GM18498 (cell line): Measurements from ENCODE around the gene B3GAT3.
"Not testable (repeated sequence)": the region's sequence is repeated elsewhere in the genome, so short reads cannot be mapped to it uniquely, and the experiment has no call there.

Experiments used
- ATAC-seq: cut with Tn5 transposase; IDR thresholded peaks from one replicate; pipeline ENCODE4 v1.9.1; 2021; ENCODE audit warnings: mild to moderate bottlenecking, moderate library complexity; ENCODE audit not compliant: unreplicated experiment

Gene B3GAT3

DNA sequence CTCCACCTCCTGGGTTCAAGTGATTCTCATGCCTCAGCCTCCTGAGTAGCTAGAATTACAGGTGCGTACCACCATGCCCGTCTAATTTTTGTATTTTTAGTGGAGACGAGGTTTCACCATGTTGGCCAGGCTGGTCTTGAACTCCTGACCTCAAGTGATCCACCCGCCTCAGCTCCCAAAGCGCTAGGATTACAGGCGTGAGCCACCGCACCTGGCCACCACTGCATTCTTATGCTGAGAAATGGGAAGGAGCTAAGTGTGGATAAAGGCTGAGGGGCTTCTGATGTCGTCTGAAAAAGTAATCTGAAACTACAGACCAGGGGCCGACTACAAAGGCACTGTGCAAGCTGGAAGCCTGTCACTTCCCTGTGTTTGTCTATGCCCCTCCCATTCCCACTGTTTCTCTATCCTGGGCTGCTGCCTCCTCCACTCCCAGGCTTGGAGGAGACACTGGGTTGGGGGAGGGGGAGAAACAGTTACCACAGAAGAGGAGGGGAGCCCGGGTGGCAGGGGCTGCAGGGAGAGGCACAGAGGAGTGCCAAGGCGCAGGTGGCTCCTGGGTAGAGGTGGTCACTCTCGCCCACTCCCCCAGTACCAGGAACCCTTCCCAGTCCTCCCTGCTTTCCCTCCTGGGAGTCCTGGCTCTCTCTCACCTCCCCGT, 17.2 kb downstream of the B3GAT3 start:
- ATAC-seq, result no peak

DNA sequence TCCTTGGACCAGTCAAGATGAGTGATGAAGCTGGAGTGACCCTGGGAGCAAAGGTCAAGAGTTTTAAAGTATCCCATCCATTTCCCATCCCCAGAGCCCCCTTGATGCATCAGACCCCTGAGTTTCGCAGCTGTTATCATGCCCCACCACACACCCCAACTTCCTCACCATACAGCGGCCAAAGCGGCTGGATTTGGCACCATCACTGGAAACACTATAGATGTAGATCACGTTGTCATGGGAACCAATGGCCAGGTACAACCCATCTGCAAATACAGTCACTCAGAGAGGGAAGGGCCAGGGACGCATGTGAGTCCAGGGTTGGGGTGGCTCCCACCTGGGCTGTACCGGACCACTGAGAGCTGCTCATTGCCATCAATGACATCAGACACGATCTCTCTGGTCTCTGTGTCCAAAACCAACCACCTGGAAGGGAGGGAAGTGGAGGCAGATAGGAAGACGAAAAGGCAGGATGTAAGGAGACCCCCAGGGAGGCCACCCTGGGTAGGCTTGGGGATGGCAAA, 17.9 kb downstream of the B3GAT3 start:
- no peak for ATAC-seq

GRCh38 chr11:62603072-62603408, 18.7 kb downstream of the B3GAT3 start:
- ATAC-seq, result no peak

DNA sequence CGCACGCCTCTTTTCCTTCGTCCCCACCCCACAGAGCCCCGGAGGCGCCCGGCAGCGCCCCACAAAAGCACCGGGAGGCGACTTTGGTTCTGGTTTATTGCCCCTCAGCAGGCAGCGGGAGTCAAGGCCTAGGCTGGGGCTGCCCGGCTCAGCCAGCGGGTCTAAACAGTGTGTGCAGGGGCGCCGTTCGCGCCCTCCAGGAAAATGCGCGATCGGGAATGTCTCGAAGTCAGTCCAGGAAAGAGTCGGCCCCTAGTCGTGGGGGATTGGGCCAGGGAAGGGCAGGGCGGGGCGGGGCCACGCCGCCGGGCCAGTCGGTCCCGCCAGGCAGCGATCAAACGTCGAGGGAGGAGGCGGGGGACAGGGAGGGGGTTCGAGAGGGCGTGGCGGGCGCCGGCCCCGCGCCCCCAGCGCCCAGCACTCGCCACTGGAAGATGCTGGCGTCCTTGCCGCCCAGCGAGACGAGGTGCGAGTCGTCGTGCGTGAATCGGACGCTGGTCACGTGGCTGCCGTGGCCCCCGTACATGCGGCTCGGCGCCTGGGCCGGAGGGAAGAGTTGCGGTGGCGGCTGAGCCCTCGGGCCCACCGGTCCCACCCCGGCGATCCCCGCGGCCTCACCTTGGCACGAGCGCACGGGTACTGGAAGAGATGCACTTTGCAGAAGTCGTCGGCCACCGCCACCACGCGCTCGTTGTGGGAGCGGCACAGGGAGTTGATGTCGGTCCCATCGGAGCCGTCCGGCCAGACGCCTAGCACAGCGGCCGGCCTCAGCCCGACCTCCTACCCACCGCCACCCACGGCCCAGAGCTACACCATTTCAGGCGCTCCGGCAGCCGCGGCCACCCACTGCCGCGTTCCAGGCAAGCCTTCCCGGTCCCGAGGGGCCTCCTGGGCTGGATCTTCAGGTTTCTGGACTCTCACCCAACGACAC, 19.4 kb downstream of the B3GAT3 start:
- ATAC-seq, result no peak

- peak; percentile 77 for ATAC-seq
These were observed 20.2 kb downstream of the B3GAT3 start, which contains the start of gene MTA2 for GRCh38 chr11:62601372-62602140. TSS of gene MTA2 (minus strand) at chr11:62601865. CDS start at chr11:62601450, 415 bp downstream.

DNA sequence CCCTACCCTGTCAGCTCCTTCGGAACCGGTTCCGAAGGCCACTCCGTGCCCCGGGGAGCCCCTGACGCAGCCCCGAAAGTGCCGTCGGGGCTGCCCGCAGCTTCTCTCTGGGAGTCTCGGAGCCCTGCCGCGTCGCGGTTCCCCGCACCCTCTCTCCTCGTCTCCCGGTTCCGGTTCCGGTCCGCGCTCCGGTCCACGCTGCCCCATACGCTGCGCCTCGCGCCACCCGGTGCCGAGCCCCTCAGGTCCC, 20.7 kb downstream of the B3GAT3 start:
- ATAC-seq, result no peak

DNA sequence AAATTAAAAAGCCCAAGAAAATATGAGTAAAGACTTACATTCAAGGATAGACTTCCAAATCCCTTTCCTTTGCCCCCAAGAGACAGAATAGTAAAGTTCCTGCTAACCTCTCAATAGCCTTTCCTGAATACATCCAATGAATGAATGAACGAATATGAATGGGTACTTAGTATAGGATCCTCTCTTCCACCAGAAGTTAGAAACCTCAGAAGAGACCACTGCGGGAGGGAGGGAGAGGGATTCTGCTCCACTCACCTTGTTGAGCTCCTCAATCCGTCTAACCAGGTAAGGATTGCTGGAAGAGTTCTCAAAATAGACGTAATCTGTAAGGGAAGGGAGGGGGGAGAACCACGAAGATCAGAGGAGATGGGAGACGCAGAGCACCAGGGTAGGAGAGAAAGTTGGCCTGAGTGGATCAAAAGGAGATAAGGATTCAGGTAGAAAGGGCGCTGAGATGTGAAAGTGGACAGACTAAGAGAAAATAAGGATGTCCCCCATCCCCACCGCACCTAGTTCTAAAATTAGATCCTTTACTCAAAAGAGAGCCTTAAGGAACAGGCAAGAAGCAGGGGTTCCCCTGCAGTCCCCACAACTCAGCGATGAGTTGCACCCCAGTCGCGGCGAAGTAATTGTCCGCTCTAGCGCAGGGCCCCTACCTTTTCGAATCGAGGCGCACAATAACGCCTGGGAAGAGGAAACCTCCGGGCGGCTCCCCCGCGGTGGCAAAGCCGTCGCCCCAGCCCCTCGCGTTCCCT, 21.2 kb downstream of the B3GAT3 start:
- no peak for ATAC-seq

GRCh38 chr11:62599901-62600300, 21.9 kb downstream of the B3GAT3 start:
- ATAC-seq, result no peak

DNA sequence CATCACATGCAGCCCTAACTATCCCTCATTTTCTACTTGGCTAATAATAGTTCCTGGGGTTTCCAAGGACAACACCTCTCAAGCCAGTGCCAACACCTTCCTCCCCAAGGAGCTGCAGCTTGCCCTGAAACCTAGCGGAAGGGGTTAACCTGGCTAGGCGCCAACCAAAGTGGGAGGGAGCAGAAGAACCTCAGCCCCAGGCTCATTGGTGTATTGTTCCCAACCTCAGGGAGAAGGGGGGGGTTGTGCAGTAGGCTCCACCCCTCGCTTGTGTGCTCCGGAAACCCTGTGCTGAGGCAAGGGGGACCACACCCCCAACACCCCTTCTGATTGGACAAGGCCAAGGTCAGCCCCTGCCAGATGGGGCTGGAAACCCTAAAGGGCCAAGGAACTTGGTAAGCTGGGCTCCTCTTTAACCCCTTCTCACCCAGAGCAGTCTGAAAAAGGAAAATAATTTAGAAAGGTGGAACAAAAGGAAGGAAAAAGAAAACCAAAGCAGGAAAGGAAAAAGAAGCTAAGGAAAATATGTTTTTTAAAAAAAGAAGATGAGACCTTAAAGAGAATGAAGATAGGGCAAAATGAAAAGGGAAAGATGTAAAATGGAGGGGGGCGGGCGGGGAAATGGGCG, 22.6 kb downstream of the B3GAT3 start:
- peak; percentile 54 for ATAC-seq

- no peak for ATAC-seq
These were observed 26.7 kb downstream of the B3GAT3 start for GRCh38 chr11:62595124-62595523.

- ATAC-seq, result no peak
These were observed 28.2 kb downstream of the B3GAT3 start for GRCh38 chr11:62593434-62594044.

DNA sequence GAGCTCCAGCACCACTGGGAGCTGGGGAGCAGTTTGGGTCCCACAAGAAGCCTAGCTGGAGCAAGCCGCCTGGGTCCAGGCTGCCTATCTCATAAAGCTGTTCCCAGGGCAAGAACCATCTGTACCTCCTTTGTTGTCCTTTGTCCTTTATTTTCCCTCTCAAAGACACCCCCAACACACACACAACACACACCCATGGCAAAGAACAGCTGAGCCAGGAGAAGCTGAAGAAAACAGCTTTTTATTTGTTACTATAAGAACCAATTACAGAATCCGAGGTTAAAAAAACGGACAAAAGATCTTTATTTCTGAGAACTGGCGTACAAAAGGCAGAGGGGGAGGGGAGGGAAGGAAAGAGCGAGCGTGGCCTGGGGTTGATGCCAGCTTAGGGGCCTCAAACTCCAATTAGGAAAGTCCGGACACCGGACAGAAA, 28.8 kb downstream of the B3GAT3 start:
- no peak for ATAC-seq

GRCh38 chr11:62592146-62592815, 29.5 kb downstream of the B3GAT3 start:
- ATAC-seq, result no peak

DNA sequence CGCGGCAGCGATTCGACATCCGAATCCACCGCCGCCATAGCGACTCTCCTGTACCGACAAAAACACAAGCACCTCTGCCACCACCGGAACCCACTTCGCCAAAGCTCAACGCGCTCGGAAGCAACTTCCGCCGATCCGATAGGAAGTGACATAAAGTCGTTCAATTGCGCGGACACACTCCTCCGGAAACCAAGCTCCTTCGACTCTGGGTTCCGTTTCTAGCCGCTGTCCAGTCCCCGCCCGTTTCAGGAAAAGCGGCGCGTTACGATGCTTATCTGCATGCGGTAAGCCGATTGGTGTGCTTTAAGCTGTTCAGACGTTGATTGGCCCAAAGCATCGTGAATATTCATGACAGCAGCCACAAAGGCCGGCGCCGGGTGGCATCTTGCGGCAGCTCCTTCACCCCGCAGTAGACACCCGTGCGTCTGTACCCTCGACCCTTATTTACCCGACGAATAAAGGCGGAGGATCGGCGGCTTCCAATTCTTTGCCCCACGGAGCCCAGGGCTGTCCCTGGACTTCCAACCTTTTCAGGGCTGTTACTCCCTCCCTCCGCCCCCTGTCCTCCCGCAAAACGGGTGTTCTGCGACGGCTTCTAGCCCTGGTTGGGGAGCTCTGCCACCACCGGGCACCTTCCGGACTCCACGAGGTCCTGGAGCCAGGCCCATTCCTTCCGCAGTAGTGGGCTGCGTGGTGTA, 30.2 kb downstream of the B3GAT3 start, which contains the start of gene TUT1:
Gene TUT1 (minus strand): TSS at position 76 of the 698 bp plus-strand sequence. CDS start 38 bp downstream, at position 38.
- peak; percentile 85 for ATAC-seq

DNA sequence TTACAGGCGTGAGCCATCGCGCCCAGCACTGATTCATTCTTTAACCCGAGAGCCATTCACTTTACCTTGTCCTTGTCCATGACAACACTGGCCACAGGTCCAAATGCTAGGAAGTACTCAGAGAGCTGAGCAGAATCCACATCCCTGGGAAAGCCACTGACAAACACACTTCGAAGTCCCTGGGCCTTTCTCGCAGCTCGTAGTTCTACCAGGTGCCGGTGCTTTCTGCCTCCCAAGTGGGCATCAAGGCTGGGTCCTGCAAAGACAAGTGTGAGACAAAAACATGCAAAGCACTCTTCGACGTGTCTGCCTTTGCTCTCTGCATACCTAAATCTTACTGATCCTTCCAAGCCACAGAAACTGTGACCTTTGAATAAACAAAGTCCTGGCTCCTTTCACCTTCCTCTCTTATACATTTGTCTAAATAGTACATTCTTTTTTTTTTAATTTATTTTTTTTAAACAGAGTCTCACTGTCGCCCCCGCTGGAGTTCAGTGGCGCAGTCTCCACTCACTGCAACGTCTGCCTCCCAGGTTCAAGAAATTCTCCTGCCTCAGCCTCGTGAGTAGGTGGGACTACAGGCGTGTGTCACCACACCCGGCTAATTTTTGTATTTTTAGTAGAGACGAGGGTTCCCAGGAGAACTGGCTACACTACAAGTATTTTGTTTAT, 32.7 kb downstream of the B3GAT3 start:
- no peak for ATAC-seq

GRCh38 chr11:62585356-62585755, 36.4 kb downstream of the B3GAT3 start:
- not testable (repeated sequence) for ATAC-seq

- not testable (repeated sequence) for ATAC-seq
These were observed 40.1 kb downstream of the B3GAT3 start for GRCh38 chr11:62581735-62582134.
